NCI-H2029 (cell line): ENCODE measurements around the gene SMOC1.

Source experiments
- DNase-seq: peaks from one replicate; lab custom pipeline; 2025; lab: John Stamatoyannopoulos, UW

SMOC1 gene

DNA sequence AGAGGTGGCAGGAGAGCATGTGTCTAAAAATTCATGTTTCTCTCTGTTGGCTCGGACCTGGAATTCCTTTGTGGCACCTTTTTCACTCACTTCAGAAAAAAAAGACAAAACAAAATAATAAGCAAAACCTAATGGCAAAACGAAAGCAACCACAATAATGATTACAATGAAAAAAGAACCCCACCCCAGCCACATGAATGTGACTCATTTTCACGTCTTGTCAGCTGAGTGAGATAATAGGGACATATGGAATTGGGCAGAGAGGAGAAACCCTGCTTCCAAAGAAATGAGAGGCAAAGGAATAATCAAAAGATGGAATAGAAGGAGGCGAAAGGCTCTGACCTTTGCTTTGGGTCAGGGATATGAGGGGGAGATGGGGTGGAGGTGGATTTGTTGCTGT lies 166.1 kb downstream of the SMOC1 start:
- no peak for DNase-seq

GRCh38 chr14:70045844-70046535 lies 166.8 kb downstream of the SMOC1 start:
- peak; percentile 34 for DNase-seq

DNA sequence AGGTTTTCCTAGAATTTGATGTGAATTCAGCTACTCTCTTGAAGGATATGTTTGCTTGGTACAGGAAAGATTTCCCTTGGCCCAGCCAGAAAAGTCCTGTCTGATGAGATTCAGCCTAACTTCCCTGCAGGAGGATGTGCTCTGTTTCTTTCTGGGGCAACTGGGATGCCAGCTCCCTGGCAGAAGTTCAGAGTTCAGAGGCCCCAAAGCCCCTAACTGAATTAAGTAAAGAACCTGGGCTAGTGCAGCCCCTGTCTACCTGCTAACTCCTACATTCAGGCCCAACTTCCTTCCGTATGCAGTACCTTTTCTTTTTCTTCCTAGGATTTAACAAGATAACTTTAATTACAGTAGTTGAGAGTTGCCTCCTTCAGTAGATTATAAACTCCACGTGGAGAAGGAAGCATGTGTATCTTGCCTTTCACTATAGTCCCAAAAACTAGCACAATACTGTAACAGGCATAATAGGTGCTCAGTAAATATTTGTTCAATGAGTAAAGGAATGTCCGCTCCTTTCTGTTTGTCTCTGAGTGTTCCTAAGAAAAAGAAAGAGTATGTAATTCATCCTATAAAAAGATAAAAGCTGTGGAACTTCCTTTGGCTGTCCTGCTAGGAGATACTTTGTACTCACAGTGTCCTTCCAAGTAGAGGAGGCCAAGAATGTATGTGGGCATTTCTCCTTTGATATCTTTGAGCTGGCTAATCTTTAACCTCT lies 168.5 kb downstream of the SMOC1 start:
- DNase-seq, result no peak

- no peak for DNase-seq
Observed at GRCh38 chr14:70048313-70048654, 169.1 kb downstream of the SMOC1 start.

DNA sequence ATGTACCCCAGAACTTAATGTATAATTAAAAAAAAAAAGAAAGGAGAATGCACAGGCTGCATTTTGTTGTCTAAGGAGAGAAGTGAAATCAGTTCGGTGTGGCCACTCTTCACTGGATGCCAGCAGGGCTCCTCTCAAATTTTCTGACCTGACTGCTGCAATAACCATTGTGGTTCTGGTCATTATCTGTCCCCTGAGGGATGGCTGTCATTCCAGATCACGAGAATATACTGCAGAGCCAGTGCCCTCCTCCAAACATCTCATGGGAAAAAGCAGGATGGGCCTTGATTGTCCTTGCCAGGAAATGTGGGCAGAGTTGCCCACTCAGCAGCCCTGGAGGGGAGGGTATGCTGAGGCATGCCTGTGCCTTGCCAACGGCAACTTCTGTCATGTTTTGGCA lies 170.4 kb downstream of the SMOC1 start:
- DNase-seq, result no peak

- DNase-seq, result no peak
Observed at GRCh38 chr14:70050136-70050535, 170.9 kb downstream of the SMOC1 start.

- DNase-seq, result no peak
Observed at GRCh38 chr14:70052990-70053389, 173.8 kb downstream of the SMOC1 start.

DNA sequence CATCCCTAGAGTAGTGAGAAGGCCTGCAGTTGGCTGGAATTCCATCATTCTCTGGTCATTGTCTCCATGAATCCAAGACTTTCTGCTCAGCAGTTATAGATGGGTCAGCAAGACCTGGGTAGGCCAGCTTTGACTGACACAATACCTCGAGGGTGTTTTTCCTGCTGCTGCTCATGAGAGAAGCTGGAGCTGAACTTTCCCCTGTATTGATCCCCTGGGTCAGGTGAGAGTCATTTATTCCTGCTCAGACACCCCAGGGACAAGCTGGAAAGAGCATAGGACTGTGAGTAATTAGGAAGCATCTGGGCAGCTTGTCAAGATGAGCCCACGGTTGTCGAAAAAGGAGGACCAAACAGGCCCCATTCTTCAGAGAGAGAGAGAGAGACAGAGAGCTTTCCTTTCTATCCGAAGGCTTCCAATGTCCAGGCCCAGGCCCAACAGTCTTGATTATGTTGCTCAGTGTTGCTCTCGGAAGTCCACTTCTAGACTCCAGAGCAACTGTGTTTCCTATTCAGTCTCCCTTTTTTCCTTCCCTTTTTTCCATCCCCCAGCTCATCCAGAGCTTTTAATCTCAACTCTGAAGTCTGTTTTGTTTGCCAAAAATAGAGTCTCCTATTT lies 178.4 kb downstream of the SMOC1 start:
- DNase-seq, result no peak

GRCh38 chr14:70059545-70059944 lies 180.3 kb downstream of the SMOC1 start:
- DNase-seq, result no peak

DNA sequence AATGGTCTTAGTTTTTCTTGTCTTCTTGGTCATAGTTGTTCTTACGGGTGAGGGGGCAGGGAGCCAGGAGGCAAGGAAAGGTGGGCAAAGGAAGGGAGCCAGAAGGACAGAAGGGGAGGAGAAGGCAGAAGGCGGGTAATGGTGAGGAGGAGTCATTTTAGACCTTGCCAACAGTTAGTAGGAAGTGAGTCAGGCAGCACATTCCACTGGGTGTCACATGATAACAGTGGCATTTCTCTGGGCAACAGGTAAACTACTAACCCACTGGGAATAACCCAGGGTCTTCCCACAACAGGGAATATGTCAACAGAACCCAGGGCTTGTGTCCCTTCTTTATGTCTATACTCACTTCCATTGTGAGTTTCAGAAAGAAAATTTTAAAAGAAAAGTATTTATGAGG lies 181.9 kb downstream of the SMOC1 start:
- no peak for DNase-seq

GRCh38 chr14:70064136-70064865 lies 185.1 kb downstream of the SMOC1 start:
- DNase-seq, result no peak

GRCh38 chr14:70067810-70068209 lies 188.6 kb downstream of the SMOC1 start:
- DNase-seq, result no peak

- DNase-seq, result no peak
Observed at GRCh38 chr14:70069186-70069585, 190.0 kb downstream of the SMOC1 start.

DNA sequence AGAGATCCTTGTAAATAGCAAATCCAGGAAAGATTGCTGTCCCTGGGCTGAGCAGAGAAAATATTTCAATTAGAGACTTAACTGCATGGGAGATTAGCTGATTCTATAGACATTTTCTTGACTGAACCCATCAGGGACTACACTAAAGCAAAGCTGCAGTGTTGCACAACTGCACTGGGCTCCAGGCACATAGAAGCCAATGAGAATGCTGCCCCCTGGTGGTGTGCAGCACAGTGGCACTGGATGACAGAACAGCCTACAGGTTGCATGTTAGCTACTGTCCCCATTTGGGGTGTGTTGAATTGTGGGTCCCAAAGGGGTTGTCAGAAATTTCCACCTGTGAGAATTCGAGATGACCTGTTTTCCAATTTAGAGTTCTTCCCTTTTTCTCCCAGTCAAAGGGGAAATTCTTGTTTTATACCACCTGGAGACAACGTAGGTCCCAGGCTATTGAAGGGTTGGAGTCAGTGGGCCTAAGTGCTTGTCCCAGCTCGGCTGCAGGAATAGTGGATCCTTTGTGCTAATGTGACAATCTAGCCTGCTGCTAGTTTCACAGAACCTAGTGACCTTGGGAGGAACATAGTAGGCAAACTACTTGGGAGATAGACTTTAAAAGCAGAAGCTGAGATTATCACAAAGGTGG lies 194.8 kb downstream of the SMOC1 start:
- DNase-seq, result peak; percentile 28

- no peak for DNase-seq
Observed at GRCh38 chr14:70077005-70077404, 197.8 kb downstream of the SMOC1 start.

DNA sequence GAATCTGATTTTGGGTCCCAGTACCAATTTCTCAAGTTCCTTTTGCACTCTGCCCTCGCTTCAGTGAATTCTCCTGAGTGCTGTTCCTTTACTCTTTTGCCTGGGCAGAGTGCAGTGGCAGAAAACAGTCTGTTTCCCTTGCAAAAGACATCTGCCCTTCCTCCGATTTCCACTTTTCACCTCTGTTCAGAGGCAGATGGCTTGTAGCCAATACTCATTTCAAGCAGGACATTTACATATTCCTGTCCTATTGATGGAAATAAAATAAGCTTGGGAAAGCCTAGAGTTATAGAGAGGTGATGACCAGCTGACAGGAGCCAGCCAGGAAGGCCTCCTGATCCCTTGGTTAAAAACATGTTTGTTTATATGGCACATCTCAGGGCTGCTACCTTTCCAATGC lies 198.5 kb downstream of the SMOC1 start:
- no peak for DNase-seq

DNA sequence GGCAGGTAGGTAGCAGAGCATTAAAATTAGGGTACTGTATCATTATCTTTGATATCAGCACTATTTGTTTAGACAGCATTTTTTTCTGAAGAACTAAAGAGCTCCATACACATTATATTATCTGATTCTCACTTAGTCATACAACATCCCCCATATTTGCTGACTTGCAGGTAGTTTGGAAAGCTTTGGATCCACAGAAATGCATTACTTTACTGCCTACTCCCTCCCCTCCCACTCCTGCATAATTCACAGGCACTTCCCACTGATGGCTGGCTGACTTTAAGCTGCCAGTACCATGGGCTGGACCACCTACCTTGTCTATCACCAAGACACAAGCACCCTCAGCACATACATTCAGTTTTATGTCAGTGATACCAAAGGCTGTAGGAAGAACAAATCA lies 199.1 kb downstream of the SMOC1 start:
- no peak for DNase-seq

DNA sequence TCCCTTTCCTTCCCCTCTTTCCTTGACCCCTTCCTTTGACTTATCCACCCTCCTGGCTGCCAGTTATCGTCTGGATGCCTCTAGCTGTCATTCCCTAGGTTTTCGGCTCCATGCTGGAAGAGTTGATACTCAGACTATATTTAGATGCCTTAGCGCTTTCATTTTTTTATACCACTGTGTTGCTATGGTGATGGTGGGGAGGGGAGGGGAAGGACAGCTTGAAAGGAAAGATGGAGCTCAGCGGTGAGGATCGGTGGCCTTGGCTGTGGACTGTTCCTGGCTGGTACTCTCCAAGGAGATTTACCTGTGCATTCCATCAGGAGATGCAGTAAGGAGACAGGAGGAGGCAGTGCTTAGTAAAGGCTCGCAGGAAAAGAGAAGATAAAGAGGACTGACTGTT lies 200.9 kb downstream of the SMOC1 start:
- no peak for DNase-seq
